ENCODE results near the gene KCTD2. TPM values are rescaled to one million over a fixed set of nuclear protein-coding genes. Genes with fewer than 3 reads are reported as not detected.

The KCTD2 gene
- total RNA-seq, 1 donor from 2014 or later = 37.8 TPM

DNA sequence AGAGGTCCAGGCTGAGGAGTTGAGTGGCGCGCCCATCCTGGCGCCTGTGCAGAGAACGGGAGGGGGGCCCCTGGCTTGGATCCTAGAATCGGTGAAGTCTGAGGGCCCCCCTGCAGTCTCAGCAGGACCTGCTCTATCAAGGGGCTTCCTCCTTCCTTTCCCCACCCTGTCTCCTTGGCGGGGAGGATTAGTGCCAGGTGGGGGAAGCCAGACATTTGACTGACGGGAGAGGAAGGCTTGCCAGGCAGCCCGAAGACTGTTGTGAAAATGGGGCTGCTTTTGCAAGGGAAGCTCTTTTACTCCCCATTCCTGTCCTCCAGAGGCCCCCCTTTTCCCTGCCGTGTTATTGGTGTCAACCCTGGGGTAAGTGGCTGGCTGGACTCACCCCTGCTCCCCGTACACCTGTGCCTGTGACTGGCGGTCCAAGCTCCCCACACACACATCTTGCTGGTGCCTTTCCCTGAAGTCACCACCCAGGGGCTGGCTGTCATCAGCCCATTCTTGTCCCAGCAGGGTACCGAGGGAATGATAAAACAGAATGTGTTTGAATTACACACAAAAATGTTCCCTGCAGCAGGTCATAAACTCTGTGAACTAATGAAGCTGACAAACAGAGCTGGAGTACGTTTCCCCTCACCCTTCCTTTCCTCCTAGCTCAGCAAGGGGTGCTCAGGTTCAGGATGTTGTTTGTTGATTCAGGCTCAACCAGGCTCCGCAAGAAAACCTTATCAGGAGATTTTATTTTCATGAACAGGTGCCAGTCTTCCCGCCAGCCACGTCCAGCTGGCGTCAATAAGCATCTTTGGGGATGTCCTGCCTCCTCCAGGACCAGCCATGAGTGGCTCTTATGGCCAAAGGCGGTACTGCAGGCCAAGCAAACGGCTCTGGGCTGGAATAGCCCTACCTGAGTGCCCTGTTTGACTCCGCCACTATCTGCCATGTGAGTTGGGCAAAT, 58.4 kb downstream of the KCTD2 start:
- Mint-ChIP-seq H3K9me3 (no peaks in the 10 kb centered on the region), H3K4me3 (peak overlapping the region; percentile 56), H3K27me3 (ENCODE audit: low read depth) (peaks cover 2% of the 10 kb centered on the region), H3K4me1 (peaks cover 7% of the 10 kb centered on the region), H3K27ac (ENCODE audit: unreplicated experiment) (no peak overlapping the region), H3K36me3 (ENCODE audit: low read depth) (no peaks in the 10 kb centered on the region)
- DNase-seq (ENCODE audit: low read depth, low spot score) = no peak
- TF ChIP-seq, protein P1, sequence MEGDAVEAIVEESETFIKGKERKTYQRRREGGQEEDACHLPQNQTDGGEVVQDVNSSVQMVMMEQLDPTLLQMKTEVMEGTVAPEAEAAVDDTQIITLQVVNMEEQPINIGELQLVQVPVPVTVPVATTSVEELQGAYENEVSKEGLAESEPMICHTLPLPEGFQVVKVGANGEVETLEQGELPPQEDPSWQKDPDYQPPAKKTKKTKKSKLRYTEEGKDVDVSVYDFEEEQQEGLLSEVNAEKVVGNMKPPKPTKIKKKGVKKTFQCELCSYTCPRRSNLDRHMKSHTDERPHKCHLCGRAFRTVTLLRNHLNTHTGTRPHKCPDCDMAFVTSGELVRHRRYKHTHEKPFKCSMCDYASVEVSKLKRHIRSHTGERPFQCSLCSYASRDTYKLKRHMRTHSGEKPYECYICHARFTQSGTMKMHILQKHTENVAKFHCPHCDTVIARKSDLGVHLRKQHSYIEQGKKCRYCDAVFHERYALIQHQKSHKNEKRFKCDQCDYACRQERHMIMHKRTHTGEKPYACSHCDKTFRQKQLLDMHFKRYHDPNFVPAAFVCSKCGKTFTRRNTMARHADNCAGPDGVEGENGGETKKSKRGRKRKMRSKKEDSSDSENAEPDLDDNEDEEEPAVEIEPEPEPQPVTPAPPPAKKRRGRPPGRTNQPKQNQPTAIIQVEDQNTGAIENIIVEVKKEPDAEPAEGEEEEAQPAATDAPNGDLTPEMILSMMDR (conservative IDR thresholded peaks at IDR 0.05) = peak; percentile 70

DNA sequence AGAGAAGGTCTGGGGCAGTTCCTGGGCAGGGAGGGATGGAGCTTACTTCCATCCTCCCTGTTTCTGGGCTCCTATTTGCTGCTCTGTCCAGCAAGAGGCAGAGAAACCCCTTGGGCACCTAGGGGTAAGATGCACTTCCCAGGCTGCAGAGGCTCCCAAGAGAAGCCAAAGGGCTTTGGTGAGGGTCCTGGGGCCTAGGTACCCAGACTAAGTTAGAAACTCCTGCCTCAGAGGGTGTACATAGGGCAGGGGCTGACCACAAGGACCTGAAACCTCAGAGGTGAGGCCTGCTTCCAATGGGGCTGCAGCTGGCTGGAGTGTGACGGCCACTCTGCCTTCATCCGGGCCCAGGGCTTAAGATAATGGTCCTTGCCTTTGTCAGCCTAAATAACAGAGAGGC, 61.2 kb downstream of the KCTD2 start:
- no peak for DNase-seq (ENCODE audit: low read depth, low spot score)
- H3K9me3 Mint-ChIP-seq = no peaks in the 10 kb centered on the region
- peak overlapping the region; percentile 58 for H3K4me3 Mint-ChIP-seq
- H3K36me3 Mint-ChIP-seq (ENCODE audit: low read depth) = no peaks in the 10 kb centered on the region
- TF ChIP-seq, protein P1 (conservative IDR thresholded peaks at IDR 0.05) = no peak
- H3K4me1 Mint-ChIP-seq = peaks cover 18% of the 10 kb centered on the region
- H3K27ac Mint-ChIP-seq (ENCODE audit: unreplicated experiment) = no peak overlapping the region
- peaks cover 2% of the 10 kb centered on the region for H3K27me3 Mint-ChIP-seq (ENCODE audit: low read depth)

DNA sequence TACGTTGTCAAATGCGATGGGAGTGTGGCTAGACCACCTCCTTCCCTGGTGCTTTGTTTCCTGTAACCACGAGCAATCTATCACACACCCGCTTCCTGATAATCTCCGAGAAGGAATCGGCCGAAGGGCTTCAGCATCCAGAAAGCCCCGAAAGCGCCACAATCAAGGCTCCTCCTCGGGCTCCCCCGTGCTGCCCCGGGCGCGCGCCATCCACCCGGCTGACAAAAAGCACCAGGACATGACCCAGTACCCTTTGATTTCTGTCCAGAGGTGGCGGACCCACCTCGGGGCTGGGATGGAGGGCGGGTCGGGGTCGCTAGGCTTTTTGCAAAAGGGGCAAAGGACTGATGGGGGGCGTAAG, 62.0 kb downstream of the KCTD2 start:
- Mint-ChIP-seq H3K9me3 (no peaks in the 10 kb centered on the region), H3K36me3 (ENCODE audit: low read depth) (no peaks in the 10 kb centered on the region), H3K27ac (ENCODE audit: unreplicated experiment) (no peak overlapping the region), H3K4me3 (peak overlapping the region; percentile 58), H3K27me3 (ENCODE audit: low read depth) (peaks cover 2% of the 10 kb centered on the region), H3K4me1 (peaks cover 21% of the 10 kb centered on the region)
- DNase-seq (ENCODE audit: low read depth, low spot score) = no peak
- TF ChIP-seq, protein P1 (conservative IDR thresholded peaks at IDR 0.05) = no peak

DNA sequence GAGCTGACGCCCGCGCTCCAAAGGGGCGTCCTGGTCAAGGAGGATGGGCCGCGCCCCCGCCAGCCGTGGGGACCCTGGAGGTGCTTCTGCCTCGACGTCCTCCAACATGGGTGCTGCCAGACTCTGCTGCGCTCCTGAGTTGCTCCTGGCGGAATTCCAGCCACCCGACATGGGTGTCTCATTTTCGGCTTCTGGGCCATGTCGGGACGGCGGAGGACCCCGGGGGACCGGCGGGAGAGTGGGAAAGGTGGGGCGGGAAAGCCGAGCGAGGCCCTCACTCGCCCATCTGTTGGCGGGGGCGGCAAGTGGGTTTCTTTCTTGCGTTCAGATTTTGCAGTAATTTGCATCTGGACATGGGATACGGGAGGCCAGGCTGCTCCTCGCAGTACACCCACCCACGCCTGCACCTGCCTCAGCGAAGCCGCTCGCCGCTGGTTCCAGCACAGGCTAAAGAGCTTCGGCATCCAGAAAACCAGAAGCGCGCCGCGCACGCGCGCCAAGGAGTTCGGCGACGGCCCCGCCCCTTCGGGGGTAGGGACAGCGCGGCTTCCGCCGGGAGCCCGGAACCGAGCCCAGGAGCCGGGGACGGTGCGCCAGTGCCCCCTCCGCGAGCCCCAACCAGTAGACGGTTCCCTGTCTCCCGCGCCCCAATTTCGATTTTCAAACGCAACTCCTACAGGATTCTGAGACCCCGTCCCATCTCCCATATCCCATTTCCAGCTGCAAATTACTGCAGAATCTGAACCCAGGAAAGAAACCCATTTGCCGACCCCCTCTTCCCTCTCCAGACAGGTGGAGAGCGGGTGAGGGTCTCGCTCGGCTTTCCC, 62.6 kb downstream of the KCTD2 start, which contains the start of gene ARMC7:
Gene ARMC7, plus strand, starts transcription at position 563 of the 827 bp plus-strand sequence. CDS start 320 bp downstream, outside the sequence.
- no peaks in the 10 kb centered on the region for H3K36me3 Mint-ChIP-seq (ENCODE audit: low read depth)
- H3K4me1 Mint-ChIP-seq = peaks cover 27% of the 10 kb centered on the region
- peaks cover 2% of the 10 kb centered on the region for H3K27me3 Mint-ChIP-seq (ENCODE audit: low read depth)
- H3K27ac Mint-ChIP-seq (ENCODE audit: unreplicated experiment) = peak within 1 kb of the TSS; percentile 19
- H3K4me3 Mint-ChIP-seq = peak within 1 kb of the TSS; percentile 88
- DNase-seq (ENCODE audit: low read depth, low spot score) = peak; percentile 87
- TF ChIP-seq, protein P1 (conservative IDR thresholded peaks at IDR 0.05) = no peak
- H3K9me3 Mint-ChIP-seq = no peaks in the 10 kb centered on the region

DNA sequence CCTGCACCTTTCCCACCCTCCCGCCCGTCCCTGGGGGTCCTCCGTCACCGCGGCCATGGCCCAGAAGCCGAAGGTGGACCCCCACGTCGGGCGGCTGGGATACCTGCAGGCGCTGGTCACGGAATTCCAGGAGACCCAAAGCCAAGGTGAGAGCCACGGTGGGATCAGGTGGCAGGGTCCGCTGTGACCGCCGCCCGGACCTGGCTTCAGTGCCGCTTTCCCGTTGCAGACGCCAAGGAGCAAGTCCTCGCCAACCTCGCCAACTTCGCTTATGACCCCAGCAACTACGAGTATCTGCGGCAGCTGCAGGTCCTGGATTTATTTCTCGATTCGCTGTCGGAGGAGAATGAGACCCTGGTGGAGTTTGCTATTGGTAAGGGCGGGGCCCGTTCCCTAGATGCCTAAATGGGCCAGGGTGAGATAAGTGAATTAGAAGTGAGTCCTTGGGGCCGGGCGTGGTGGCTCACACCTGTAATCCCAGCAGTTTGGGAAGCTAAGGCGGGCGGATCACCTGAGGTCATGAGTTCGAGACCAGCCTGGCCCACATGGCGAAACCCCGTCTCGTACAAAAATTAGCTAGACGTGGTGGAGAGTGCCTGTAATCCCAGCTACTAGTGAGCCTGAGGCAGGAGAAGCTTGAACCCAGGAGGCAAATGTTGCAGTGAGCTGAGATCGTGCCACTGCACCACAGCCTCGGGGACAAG, 63.4 kb downstream of the KCTD2 start:
- Mint-ChIP-seq H3K27ac (ENCODE audit: unreplicated experiment) (no peak overlapping the region), H3K27me3 (ENCODE audit: low read depth) (peaks cover 2% of the 10 kb centered on the region), H3K4me3 (peak overlapping the region; percentile 88), H3K9me3 (no peaks in the 10 kb centered on the region), H3K36me3 (ENCODE audit: low read depth) (no peaks in the 10 kb centered on the region), H3K4me1 (peaks cover 30% of the 10 kb centered on the region)
- TF ChIP-seq, protein P1 (conservative IDR thresholded peaks at IDR 0.05) = no peak
- DNase-seq (ENCODE audit: low read depth, low spot score) = no peak
